ENCODE data around the gene C16orf86. TPM values are rescaled to one million over a fixed set of nuclear protein-coding genes. Genes with fewer than 3 reads are reported as not detected.

The C16orf86 gene
- total RNA-seq, 1 experiment from 2014 or later = 0.79 TPM

- H3K36me3 ChIP-seq (ENCODE audit: control insufficient read depth in 1 of 2, insufficient read depth in 2 of 2, low read length in 2 of 2) = no peaks in the 10 kb centered on the region
- intact Hi-C loops (cut with micrococcal nuclease) = loop anchor here (1.0 to 10.0 kb wide), 4 partner anchors 121 to 714 kb away; no protein-coding TSS in a partner anchor
- no TSS peak for BruUV-seq (replicated peaks)
- ATAC-seq = no peak
- H3K9ac ChIP-seq (ENCODE audit: low read length) = no peak overlapping the region
- H4K20me1 ChIP-seq (ENCODE audit: insufficient read depth) = no peaks in the 10 kb centered on the region
- peak in 2 of 3 experiments; percentile 32 to 43; a peak in 3 of 6 replicates for TF ChIP-seq CTCF (IDR thresholded peaks at IDR 0.05 in 2 of 3, conservative IDR thresholded peaks at IDR 0.05 in 1 of 3; ENCODE audit: borderline replicate concordance in 1 of 3, insufficient read depth in 1 of 3, low read depth in 2 of 3, low read length in 2 of 3)
- no peak for TF ChIP-seq JUND (IDR thresholded peaks at IDR 0.05)
- no peak overlapping the region; the same call in 1 of the 2 replicates for H3K27ac ChIP-seq (ENCODE audit: low read depth, low read length)
- H2AFZ ChIP-seq (ENCODE audit: low read depth, low read length, poor library complexity, severe bottlenecking) = no peak overlapping the region
- CTCF ChIA-PET = interaction anchor here (0.6 to 2.7 kb wide), 5 partner anchors 121 to 320 kb away, joined by 3 to 22 read pairs (median 6); partner anchors contain the start of gene ATP6V0D1
- no peak overlapping the region for H3K4me2 ChIP-seq (ENCODE audit: low read length)
- no peak overlapping the region for H3K4me3 ChIP-seq (replicated peaks in 1 of 2; ENCODE audit: low read depth in 1 of 2, low read length in 2 of 2)
- no peaks in the 10 kb centered on the region for H3K9me3 ChIP-seq (ENCODE audit: control insufficient read depth in 1 of 2, insufficient read depth in 1 of 2, low read depth in 1 of 2, low read length in 2 of 2)
- no peaks in the 10 kb centered on the region for H3K27me3 ChIP-seq (ENCODE audit: insufficient read depth, low read length)
- RAD21 ChIA-PET (ENCODE audit: low non-redundant PET in 1 of 2, low total read pairs in 2 of 2, uncharacterized antibody in 2 of 2, unreplicated experiment in 2 of 2) = no interaction called here
- H3K4me1 ChIP-seq (ENCODE audit: control insufficient read depth in 1 of 2, insufficient read depth in 2 of 2, low read length in 2 of 2) = peaks cover 6 to 38% of the 10 kb centered on the region in 2 experiments; a peak in 3 of 4 replicates
- DNase-seq (ENCODE audit: low read depth, low spot score) = no peak
- POLR2A ChIA-PET = no interaction called here
- H3K79me2 ChIP-seq (ENCODE audit: insufficient read depth, low read length) = peaks cover 5% of the 10 kb centered on the region; the same call in 1 of the 2 replicates
- no peaks in the 10 kb centered on the region for H3K9me2 ChIP-seq (ENCODE audit: insufficient read depth)
Observed at GRCh38 chr16:67668495-67669157, 2.0 kb downstream of the C16orf86 start.

- H2AFZ ChIP-seq (ENCODE audit: low read depth, low read length, poor library complexity, severe bottlenecking) = no peak overlapping the region
- intact Hi-C loops (cut with micrococcal nuclease) = loop anchor here (5.0 to 10.0 kb wide), 3 partner anchors 138 to 715 kb away; partner anchors contain the start of genes RANBP10 and TSNAXIP1
- H4K20me1 ChIP-seq (ENCODE audit: insufficient read depth) = no peaks in the 10 kb centered on the region
- H3K9ac ChIP-seq (ENCODE audit: low read length) = no peak overlapping the region
- H3K9me2 ChIP-seq (ENCODE audit: insufficient read depth) = no peaks in the 10 kb centered on the region
- H3K4me3 ChIP-seq (replicated peaks in 1 of 2; ENCODE audit: low read depth in 1 of 2, low read length in 2 of 2) = no peak overlapping the region
- H3K27ac ChIP-seq (ENCODE audit: low read depth, low read length) = no peak overlapping the region
- POLR2A ChIA-PET = no interaction called here
- no peak for TF ChIP-seq EGR1 (IDR thresholded peaks at IDR 0.05; ENCODE audit: low read depth)
- TF ChIP-seq SP1 (IDR thresholded peaks at IDR 0.05; ENCODE audit: low read depth) = no peak
- no peak for TF ChIP-seq ZBTB33 (IDR thresholded peaks at IDR 0.05; ENCODE audit: extremely low read depth, insufficient replicate concordance, low read length)
- no peak for TF ChIP-seq SRF (IDR thresholded peaks at IDR 0.05; ENCODE audit: low read depth)
- H3K4me1 ChIP-seq (ENCODE audit: control insufficient read depth in 1 of 2, insufficient read depth in 2 of 2, low read length in 2 of 2) = peaks cover 6 to 35% of the 10 kb centered on the region in 2 experiments; a peak in 3 of 4 replicates
- no peaks in the 10 kb centered on the region for H3K9me3 ChIP-seq (ENCODE audit: control insufficient read depth in 1 of 2, insufficient read depth in 1 of 2, low read depth in 1 of 2, low read length in 2 of 2)
- no peaks in the 10 kb centered on the region for H3K36me3 ChIP-seq (ENCODE audit: control insufficient read depth in 1 of 2, insufficient read depth in 2 of 2, low read length in 2 of 2)
- H3K27me3 ChIP-seq (ENCODE audit: insufficient read depth, low read length) = no peaks in the 10 kb centered on the region
- CTCF ChIA-PET = interaction anchor here (1.8 to 5.0 kb wide), 2 partner anchors 122 to 148 kb away, joined by 9 to 21 read pairs; no protein-coding TSS in a partner anchor
- BruUV-seq (replicated peaks) = no TSS peak
- H3K4me2 ChIP-seq (ENCODE audit: low read length) = no peak overlapping the region
- RAD21 ChIA-PET (ENCODE audit: low non-redundant PET in 1 of 2, low total read pairs in 2 of 2, uncharacterized antibody in 2 of 2, unreplicated experiment in 2 of 2) = no interaction called here
- ATAC-seq = no peak
- DNase-seq (ENCODE audit: low read depth, low spot score) = no peak
- H3K79me2 ChIP-seq (ENCODE audit: insufficient read depth, low read length) = peaks cover 5% of the 10 kb centered on the region; the same call in 1 of the 2 replicates
Observed at GRCh38 chr16:67669499-67670101, 3.0 kb downstream of the C16orf86 start.

Measured in HCT116 (cell line).